Measurements from ENCODE around the gene SLC7A8.

DNA sequence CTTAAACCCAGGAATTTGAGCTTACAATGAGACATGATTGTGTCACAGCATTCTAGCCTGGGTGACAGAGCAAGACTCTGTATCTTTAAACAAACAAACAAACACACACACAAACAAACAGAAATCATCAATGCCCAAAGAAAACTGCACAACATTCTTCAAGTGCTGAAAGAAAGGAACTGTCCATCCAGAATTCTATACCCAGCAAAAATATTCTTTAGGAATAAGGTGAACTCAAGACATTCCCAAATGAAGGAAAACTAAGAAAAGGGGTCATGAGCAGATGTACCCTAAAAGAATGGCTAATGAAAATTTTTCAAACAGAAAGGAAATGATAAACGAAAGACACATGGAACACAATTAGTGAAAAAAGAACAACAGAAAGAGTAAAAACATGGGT, 32.0 kb upstream of the SLC7A8 start:
- TF ChIP-seq, protein P1, sequence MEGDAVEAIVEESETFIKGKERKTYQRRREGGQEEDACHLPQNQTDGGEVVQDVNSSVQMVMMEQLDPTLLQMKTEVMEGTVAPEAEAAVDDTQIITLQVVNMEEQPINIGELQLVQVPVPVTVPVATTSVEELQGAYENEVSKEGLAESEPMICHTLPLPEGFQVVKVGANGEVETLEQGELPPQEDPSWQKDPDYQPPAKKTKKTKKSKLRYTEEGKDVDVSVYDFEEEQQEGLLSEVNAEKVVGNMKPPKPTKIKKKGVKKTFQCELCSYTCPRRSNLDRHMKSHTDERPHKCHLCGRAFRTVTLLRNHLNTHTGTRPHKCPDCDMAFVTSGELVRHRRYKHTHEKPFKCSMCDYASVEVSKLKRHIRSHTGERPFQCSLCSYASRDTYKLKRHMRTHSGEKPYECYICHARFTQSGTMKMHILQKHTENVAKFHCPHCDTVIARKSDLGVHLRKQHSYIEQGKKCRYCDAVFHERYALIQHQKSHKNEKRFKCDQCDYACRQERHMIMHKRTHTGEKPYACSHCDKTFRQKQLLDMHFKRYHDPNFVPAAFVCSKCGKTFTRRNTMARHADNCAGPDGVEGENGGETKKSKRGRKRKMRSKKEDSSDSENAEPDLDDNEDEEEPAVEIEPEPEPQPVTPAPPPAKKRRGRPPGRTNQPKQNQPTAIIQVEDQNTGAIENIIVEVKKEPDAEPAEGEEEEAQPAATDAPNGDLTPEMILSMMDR (IDR thresholded peaks at IDR 0.05): no peak
- no peak for TF ChIP-seq POLR2A (IDR thresholded peaks at IDR 0.05)
- no peak for TF ChIP-seq POLR2AphosphoS5 (IDR thresholded peaks at IDR 0.05)
